ENCODE data around the gene C11orf91.

Gene C11orf91

GRCh38 chr11:33697997-33698396 lies 2.6 kb downstream of the C11orf91 start:
- no peaks in the 10 kb centered on the region for H3K27me3 ChIP-seq (ENCODE audit: insufficient read depth, low read depth, severe bottlenecking)
- H3K9me3 ChIP-seq (ENCODE audit: severe bottlenecking), result no peaks in the 10 kb centered on the region
- no peaks in the 10 kb centered on the region for H3K36me3 ChIP-seq
- no peak for DNase-seq
- no peak overlapping the region for H3K27ac ChIP-seq
- TF ChIP-seq CTCF (IDR thresholded peaks at IDR 0.05; ENCODE audit: low read depth, low read length), result no peak
- no peak overlapping the region for H3K4me3 ChIP-seq (ENCODE audit: low read depth, low read length)

GRCh38 chr11:33696931-33697638 lies 3.5 kb downstream of the C11orf91 start:
- DNase-seq, result no peak
- H3K36me3 ChIP-seq, result no peaks in the 10 kb centered on the region

GRCh38 chr11:33696411-33696810 lies 4.2 kb downstream of the C11orf91 start:
- no peak overlapping the region for H3K27ac ChIP-seq
- DNase-seq, result no peak
- no peaks in the 10 kb centered on the region for H3K9me3 ChIP-seq (ENCODE audit: severe bottlenecking)
- no peak for TF ChIP-seq CTCF (IDR thresholded peaks at IDR 0.05; ENCODE audit: low read depth, low read length)
- H3K27me3 ChIP-seq (ENCODE audit: insufficient read depth, low read depth, severe bottlenecking), result no peaks in the 10 kb centered on the region
- no peak overlapping the region for H3K4me3 ChIP-seq (ENCODE audit: low read depth, low read length)
- H3K36me3 ChIP-seq, result no peaks in the 10 kb centered on the region

More at GRCh38 chr11:33696931-33697638, 3.5 kb downstream of the C11orf91 start:
- Histone ChIP-seq H3K27me3 (ENCODE audit: insufficient read depth, low read depth, severe bottlenecking) (no peaks in the 10 kb centered on the region), H3K9me3 (ENCODE audit: severe bottlenecking) (no peaks in the 10 kb centered on the region), H3K27ac (no peak overlapping the region), H3K4me3 (ENCODE audit: low read depth, low read length) (no peak overlapping the region)
- TF ChIP-seq CTCF (IDR thresholded peaks at IDR 0.05; ENCODE audit: low read depth, low read length), result no peak

- TF ChIP-seq CTCF (IDR thresholded peaks at IDR 0.05; ENCODE audit: low read depth, low read length), result no peak
- H3K27ac ChIP-seq, result no peak overlapping the region
- no peaks in the 10 kb centered on the region for H3K9me3 ChIP-seq (ENCODE audit: severe bottlenecking)
- H3K36me3 ChIP-seq, result no peaks in the 10 kb centered on the region
- no peak overlapping the region for H3K4me3 ChIP-seq (ENCODE audit: low read depth, low read length)
- no peak for DNase-seq
- H3K27me3 ChIP-seq (ENCODE audit: insufficient read depth, low read depth, severe bottlenecking), result no peaks in the 10 kb centered on the region
Observed at GRCh38 chr11:33695051-33695566, 5.5 kb downstream of the C11orf91 start.

- TF ChIP-seq CTCF (IDR thresholded peaks at IDR 0.05; ENCODE audit: low read depth, low read length), result no peak
- H3K9me3 ChIP-seq (ENCODE audit: severe bottlenecking), result no peaks in the 10 kb centered on the region
- no peaks in the 10 kb centered on the region for H3K27me3 ChIP-seq (ENCODE audit: insufficient read depth, low read depth, severe bottlenecking)
- DNase-seq, result no peak
- H3K36me3 ChIP-seq, result no peaks in the 10 kb centered on the region
- no peak overlapping the region for H3K27ac ChIP-seq
- H3K4me3 ChIP-seq (ENCODE audit: low read depth, low read length), result no peak overlapping the region
Observed at GRCh38 chr11:33694346-33695050, 6.1 kb downstream of the C11orf91 start.

Data from WERI-Rb-1 (cell line).